CD14-positive monocyte (primary cell): ENCODE measurements around the gene BBLN. TPM values are rescaled to one million over a fixed set of nuclear protein-coding genes. Genes with fewer than 3 reads are reported as not detected.

Source experiments
- DNase-seq, 3 donors: peaks; one replicate each; pipeline ENCODE4 v3.0.0-alpha.2; 2011 to 2022
- H2AFZ ChIP-seq: 2 replicates; pipeline ENCODE4 v1.6.0; 2012; ENCODE audit warnings: mild to moderate bottlenecking, low read depth, low read length, inconsistent platforms; ENCODE audit not compliant: insufficient read depth, poor library complexity, severe bottlenecking
- H3K27ac ChIP-seq, 2 donors: 1 replicate in 1 of 2; 2 replicates in 1 of 2; pipeline ENCODE4 v1.5.1; 2012 to 2013; ENCODE audit warnings: low read length in 2 of 2, control low read depth in 1 of 2, inconsistent platforms in 1 of 2, low read depth in 1 of 2, mild to moderate bottlenecking in 1 of 2
- H3K27me3 ChIP-seq, 2 donors: one replicate each; pipeline versions ENCODE4 v1.6.0 to v1.6.1; 2011 to 2013; ENCODE audit warnings: low read length in 2 of 2; ENCODE audit not compliant: control insufficient read depth in 2 of 2, insufficient read depth in 2 of 2
- H3K36me3 ChIP-seq, 2 donors: replicated peaks in 1 of 2; 1 replicate in 1 of 2; 2 replicates in 1 of 2; pipeline versions ENCODE4 v1.5.1 to v1.6.1; 2012 to 2013; ENCODE audit warnings: low read length in 2 of 2, control low read depth in 1 of 2, inconsistent platforms in 1 of 2, mild to moderate bottlenecking in 1 of 2; ENCODE audit not compliant: insufficient read depth in 2 of 2, control insufficient read depth in 1 of 2
- H3K4me1 ChIP-seq, 2 donors: 1 replicate in 1 of 2; 2 replicates in 1 of 2; pipeline versions ENCODE4 v1.5.1 to v1.6.1; 2012 to 2013; ENCODE audit warnings: low read length in 2 of 2, control low read depth in 1 of 2, inconsistent platforms in 1 of 2, mild to moderate bottlenecking in 1 of 2, moderate library complexity in 1 of 2; ENCODE audit not compliant: insufficient read depth in 2 of 2, control insufficient read depth in 1 of 2
- H3K4me2 ChIP-seq: replicated peaks from 2 replicates; pipeline ENCODE3; 2012; ENCODE audit warnings: low read length, moderate library complexity, mild to moderate bottlenecking; ENCODE audit not compliant: poor library complexity, severe bottlenecking; ENCODE audit errors: extremely low read depth
- H3K4me3 ChIP-seq, 3 experiments: fragments of 200-600 bp in 1 of 3; sonication (generic) in 1 of 3; replicated peaks in 1 of 3; 1 replicate in 2 of 3; 2 replicates in 1 of 3; pipeline ENCODE4 v1.5.1; 2011 to 2013; ENCODE audit warnings: low read length in 3 of 3, mild to moderate bottlenecking in 3 of 3, control low read depth in 2 of 3, low read depth in 2 of 3, inconsistent platforms in 1 of 3, moderate library complexity in 1 of 3
- H3K79me2 ChIP-seq: 2 replicates; pipeline ENCODE4 v1.6.0; 2012; ENCODE audit warnings: mild to moderate bottlenecking, control low read depth, inconsistent platforms, low read length, moderate library complexity; ENCODE audit not compliant: insufficient read depth
- H3K9ac ChIP-seq: 2 replicates; pipeline ENCODE4 v1.6.0; 2017; ENCODE audit warnings: low read length, mild to moderate bottlenecking; ENCODE audit not compliant: insufficient read depth, poor library complexity, severe bottlenecking
- H3K9me3 ChIP-seq, 2 donors: replicated peaks in 1 of 2; 1 replicate in 1 of 2; 2 replicates in 1 of 2; pipeline versions ENCODE4 v1.5.1 to v1.6.1; 2012 to 2013; ENCODE audit warnings: low read length in 2 of 2, control low read depth in 1 of 2; ENCODE audit not compliant: control insufficient read depth in 1 of 2, insufficient read depth in 1 of 2
- H4K20me1 ChIP-seq: 2 replicates; pipeline ENCODE4 v1.6.0; 2012; ENCODE audit warnings: mild to moderate bottlenecking, low read length, control low read depth, moderate library complexity; ENCODE audit not compliant: insufficient read depth
- H3K27ac Mint-ChIP-seq, 7 donors: one replicate each; pipeline ENCODE4 v1.8.0; 2020; ENCODE audit warnings: mild to moderate bottlenecking in 7 of 7, mixed read lengths in 7 of 7, moderate library complexity in 6 of 7, inconsistent platforms in 2 of 7
- H3K27me3 Mint-ChIP-seq, 3 donors: one replicate each; pipeline ENCODE4 v1.8.0; 2021 to 2022; ENCODE audit warnings: low read depth in 3 of 3, mild to moderate bottlenecking in 3 of 3, mixed read lengths in 3 of 3, moderate library complexity in 3 of 3, inconsistent platforms in 1 of 3
- H3K36me3 Mint-ChIP-seq, 2 donors: one replicate each; pipeline ENCODE4 v1.8.0; 2020; ENCODE audit warnings: mixed read lengths in 2 of 2, inconsistent platforms in 1 of 2, mild to moderate bottlenecking in 1 of 2
- H3K4me1 Mint-ChIP-seq: one replicate; pipeline ENCODE4 v1.8.0; 2020; ENCODE audit warnings: mild to moderate bottlenecking, mixed read lengths
- H3K4me3 Mint-ChIP-seq, 2 donors: one replicate each; pipeline ENCODE4 v1.8.0; 2020; ENCODE audit warnings: mild to moderate bottlenecking in 2 of 2, mixed read lengths in 2 of 2, moderate library complexity in 1 of 2
- H3K9me3 Mint-ChIP-seq, 7 donors: one replicate each; pipeline ENCODE4 v1.8.0; 2020 to 2022; ENCODE audit warnings: mixed read lengths in 7 of 7, mild to moderate bottlenecking in 6 of 7, moderate library complexity in 6 of 7, inconsistent platforms in 2 of 7
- WGBS: methylation state at CpG from one replicate; pipeline ENCODE4 v1.1.5; 2013; ENCODE audit warnings: missing lambda C conversion rate; ENCODE audit not compliant: insufficient coverage; 5-methylcytosine and 5-hydroxymethylcytosine counted together
- intact Hi-C, 2 donors: fragments of 100-400 bp; cut with micrococcal nuclease; formaldehyde crosslinking; loops; one replicate each; pipeline versions ENCODE4 v1.15.0 to v1.15.1; 2023
- polyA plus RNA-seq, 3 donors: library from polyadenylated mRNA; depleted of rRNA in 1 of 3; unstranded in 2 of 3; stranded (reverse) in 1 of 3; fragments of 300-500 nt in 2 of 3; fragments of >200 nt in 1 of 3; fragmentation: Illumina TruSeq in 2 of 3; gene quantifications; 1 replicate in 2 of 3; 2 replicates in 1 of 3; pipeline ENCODE4 v1.2.3, GENCODE V29; 2012 to 2021
- TF ChIP-seq, protein P1 (sequence below): fragments of 200-600 bp; IDR thresholded peaks from one replicate; pipeline ENCODE4 v1.8.0; 2022; ENCODE audit warnings: antibody characterized with exemption, mild to moderate bottlenecking

BBLN gene
- polyA plus RNA-seq, 3 donors: 51.5 to 74.8 (median 54.5) TPM

DNA sequence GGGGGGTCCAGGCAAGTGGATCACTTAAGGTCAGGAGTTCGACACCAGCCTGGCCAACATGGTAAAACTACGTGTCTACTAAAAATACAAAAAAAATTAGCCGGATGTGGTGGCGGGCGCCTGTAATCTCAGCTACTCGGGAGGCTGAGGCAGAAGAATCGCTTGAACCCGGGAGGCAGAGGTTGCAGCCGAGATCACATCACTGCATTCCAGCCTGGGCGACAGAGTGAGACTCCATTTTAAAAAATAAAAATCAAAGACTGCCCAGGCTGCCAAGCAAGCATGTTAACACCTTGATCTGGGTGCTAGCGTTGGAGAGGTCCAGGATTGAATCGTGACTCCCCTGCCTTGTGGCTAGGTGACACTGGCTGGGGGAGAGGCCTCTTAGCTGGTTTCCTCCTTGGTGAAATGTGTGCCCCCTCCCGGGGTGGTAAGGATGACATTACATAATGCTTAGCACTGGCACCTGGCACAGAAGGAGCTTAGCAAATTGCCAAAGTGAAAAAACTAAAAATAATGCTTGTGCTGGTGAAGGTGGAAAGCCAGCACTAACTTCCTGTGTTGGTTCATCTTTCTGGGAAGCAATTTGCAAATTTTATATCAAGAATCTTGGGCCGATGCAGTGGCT, 33.5 kb downstream of the BBLN start:
- Histone ChIP-seq H3K9me3 (no peaks in the 10 kb centered on the region), H3K9ac (no peak overlapping the region), H3K27ac (no peak overlapping the region), H3K4me1 (peaks cover 23 to 27% of the 10 kb centered on the region in 2 donors), H3K4me2 (no peak overlapping the region), H3K36me3 (peaks cover 0 to 7% of the 10 kb centered on the region in 2 donors), H3K27me3 (peaks cover 0 to 16% of the 10 kb centered on the region in 2 donors), H2AFZ (no peak overlapping the region), H3K79me2 (peaks cover 12% of the 10 kb centered on the region), H4K20me1 (no peaks in the 10 kb centered on the region), H3K4me3 (no peak overlapping the region)
- no peaks in the 10 kb centered on the region for H3K9me3 Mint-ChIP-seq
- WGBS: 79% methylated on average over 12 of the region's 14 CpGs
- peaks cover 0 to 9% (median 3%) of the 10 kb centered on the region in 3 donors for H3K27me3 Mint-ChIP-seq
- peak overlapping the region in 2 of 7 donors; percentile 71 to 80 for H3K27ac Mint-ChIP-seq
- DNase-seq: no peak
- H3K4me3 Mint-ChIP-seq: no peak overlapping the region
- H3K4me1 Mint-ChIP-seq: peaks cover 22% of the 10 kb centered on the region
- peaks cover 9 to 10% of the 10 kb centered on the region in 2 donors for H3K36me3 Mint-ChIP-seq
- intact Hi-C loops: no loop called here
- TF ChIP-seq, protein P1, sequence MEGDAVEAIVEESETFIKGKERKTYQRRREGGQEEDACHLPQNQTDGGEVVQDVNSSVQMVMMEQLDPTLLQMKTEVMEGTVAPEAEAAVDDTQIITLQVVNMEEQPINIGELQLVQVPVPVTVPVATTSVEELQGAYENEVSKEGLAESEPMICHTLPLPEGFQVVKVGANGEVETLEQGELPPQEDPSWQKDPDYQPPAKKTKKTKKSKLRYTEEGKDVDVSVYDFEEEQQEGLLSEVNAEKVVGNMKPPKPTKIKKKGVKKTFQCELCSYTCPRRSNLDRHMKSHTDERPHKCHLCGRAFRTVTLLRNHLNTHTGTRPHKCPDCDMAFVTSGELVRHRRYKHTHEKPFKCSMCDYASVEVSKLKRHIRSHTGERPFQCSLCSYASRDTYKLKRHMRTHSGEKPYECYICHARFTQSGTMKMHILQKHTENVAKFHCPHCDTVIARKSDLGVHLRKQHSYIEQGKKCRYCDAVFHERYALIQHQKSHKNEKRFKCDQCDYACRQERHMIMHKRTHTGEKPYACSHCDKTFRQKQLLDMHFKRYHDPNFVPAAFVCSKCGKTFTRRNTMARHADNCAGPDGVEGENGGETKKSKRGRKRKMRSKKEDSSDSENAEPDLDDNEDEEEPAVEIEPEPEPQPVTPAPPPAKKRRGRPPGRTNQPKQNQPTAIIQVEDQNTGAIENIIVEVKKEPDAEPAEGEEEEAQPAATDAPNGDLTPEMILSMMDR: no peak

GRCh38 chr9:128201441-128202369, 41.6 kb downstream of the BBLN start:
- no peak overlapping the region for H3K4me3 Mint-ChIP-seq
- no peak overlapping the region for H2AFZ ChIP-seq

More at GRCh38 chr9:128201441-128202369, 41.6 kb downstream of the BBLN start:
- Mint-ChIP-seq H3K27me3 (peaks cover 13 to 26% (median 18%) of the 10 kb centered on the region in 3 donors), H3K36me3 (peaks cover 0 to 2% of the 10 kb centered on the region in 2 donors), H3K9me3 (peaks cover 0 to 8% (median 0%) of the 10 kb centered on the region in 7 donors), H3K4me1 (peaks cover 15% of the 10 kb centered on the region), H3K27ac (no peak overlapping the region)
- no peak for DNase-seq
- intact Hi-C loops: no loop called here
- H3K4me2 ChIP-seq: no peak overlapping the region
- no peaks in the 10 kb centered on the region for H3K36me3 ChIP-seq
- H3K27ac ChIP-seq: no peak overlapping the region
- H3K4me3 ChIP-seq: no peak overlapping the region
- H3K79me2 ChIP-seq: no peaks in the 10 kb centered on the region
- H3K27me3 ChIP-seq: peaks cover 0 to 18% of the 10 kb centered on the region in 2 donors
- no peaks in the 10 kb centered on the region for H4K20me1 ChIP-seq
- TF ChIP-seq, protein P1: no peak
- H3K9ac ChIP-seq: no peak overlapping the region
- H3K4me1 ChIP-seq: peaks cover 13 to 22% of the 10 kb centered on the region in 2 donors
- no peaks in the 10 kb centered on the region for H3K9me3 ChIP-seq
- 100% methylated on average over 3 of the region's 13 CpGs for WGBS
